NCI-H2107 treated with DMSO at 0.1 percent for 48 hours (cell line): ENCODE measurements around the gene GYS2.

ENCODE experiments used
- DNase-seq: peaks from one replicate; lab custom pipeline; 2025; ENCODE audit not compliant: unreplicated experiment; lab: John Stamatoyannopoulos, UW

Gene GYS2

DNA sequence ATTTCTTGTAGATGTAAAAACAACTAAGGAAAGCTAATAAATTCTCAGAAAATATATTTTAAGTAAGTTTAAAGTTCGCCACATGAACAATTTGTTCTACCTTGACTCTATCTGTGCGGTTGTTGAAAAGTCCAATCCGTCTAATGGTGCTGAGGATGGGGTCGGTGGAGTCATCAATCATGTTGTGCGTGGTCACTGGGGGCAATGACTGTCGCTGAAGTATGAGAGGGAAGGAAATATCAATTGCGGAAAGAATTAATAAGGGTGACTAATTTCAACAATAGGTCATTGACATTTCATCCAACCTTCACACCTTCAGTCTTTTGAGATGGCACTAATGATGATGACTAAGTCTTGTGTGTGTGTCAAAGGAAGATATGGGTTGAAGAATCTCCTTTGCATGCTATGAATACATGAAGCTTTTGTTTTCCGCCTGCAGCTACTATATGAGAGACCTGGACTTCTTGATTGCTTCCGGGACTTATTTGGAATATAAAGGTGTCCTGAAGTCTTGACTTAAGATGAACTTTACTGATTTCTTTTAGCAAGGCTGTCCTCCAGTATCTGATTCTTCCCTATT lies 46.5 kb downstream of the GYS2 start:
- DNase-seq, result no peak

DNA sequence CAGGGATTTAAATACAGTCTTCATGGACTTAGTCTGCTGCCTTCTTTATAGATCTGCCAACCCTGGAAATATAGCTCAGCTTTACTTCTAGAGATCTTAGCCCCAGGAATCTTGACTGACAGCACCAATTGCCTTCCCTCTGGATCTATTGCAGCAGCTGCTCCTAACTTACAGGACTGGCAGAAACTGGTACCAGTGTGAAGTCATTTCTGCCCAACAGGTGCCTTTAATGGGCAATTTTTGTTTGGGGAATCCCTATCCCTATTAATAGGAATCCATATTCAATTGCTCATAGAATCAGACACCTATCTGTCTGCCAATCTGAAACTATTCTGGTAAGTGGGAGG lies 51.3 kb downstream of the GYS2 start:
- DNase-seq, result no peak

GRCh38 chr12:21552635-21553328 lies 51.9 kb downstream of the GYS2 start:
- no peak for DNase-seq

- no peak for DNase-seq
These were observed 52.7 kb downstream of the GYS2 start for GRCh38 chr12:21551841-21552465.

- no peak for DNase-seq
These were observed 57.2 kb downstream of the GYS2 start for GRCh38 chr12:21547437-21547836.

DNA sequence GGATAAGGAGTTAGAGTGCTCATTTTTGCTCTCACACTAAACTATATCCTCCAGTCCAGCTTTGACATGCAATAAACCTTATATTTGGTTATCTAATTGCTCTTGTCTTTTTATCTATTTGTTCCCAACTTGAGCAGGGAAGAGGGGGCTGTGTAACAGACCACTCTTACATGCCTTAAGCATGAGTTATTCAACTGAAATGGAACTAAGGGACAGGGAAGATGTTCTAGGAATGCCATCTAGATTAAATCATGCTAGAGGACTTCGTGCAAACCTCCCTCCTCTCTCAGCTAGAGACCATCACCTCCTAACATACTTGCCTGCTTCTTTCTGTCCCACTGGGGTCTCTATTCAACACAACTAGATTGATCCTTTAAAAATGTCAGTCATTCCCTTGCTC lies 57.9 kb downstream of the GYS2 start:
- no peak for DNase-seq

DNA sequence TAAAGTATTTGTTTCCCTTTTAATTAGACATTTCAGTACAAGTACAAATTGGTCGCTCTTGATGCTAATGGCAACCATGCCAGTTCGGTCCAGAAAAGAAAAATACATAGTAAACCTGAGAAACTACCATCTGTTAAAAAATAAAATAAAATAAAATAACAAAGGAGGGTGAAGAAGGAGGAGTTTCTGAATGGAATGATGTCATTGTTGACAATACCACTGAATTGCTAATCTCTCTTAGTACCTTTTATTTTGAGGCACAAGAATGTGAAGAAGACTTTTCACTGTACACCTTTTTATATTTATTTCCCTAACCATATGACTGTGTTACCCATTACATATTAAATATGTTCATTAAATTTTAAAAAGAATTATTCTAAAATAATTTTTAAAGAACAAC lies 59.1 kb downstream of the GYS2 start:
- no peak for DNase-seq

- no peak for DNase-seq
These were observed 61.5 kb downstream of the GYS2 start for GRCh38 chr12:21543151-21543550.

DNA sequence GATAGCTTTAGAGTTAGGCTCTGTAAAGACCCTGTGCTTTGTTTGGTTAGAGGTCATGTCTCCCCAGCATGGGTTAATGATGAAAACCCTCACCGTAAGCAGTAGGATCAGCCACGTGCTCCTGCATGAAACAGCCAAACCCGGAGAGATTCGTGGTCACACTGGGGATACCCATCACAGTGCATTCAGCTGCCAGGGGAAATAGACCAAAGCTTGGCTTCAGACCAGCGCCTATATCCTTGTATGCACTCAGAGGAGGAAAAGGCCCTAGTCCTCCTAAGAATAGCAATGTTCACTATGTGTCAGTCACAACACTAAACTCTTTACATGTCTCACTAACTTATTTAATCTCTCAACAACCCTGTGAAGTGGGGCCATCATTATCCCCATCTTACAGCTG lies 62.2 kb downstream of the GYS2 start:
- DNase-seq, result no peak

DNA sequence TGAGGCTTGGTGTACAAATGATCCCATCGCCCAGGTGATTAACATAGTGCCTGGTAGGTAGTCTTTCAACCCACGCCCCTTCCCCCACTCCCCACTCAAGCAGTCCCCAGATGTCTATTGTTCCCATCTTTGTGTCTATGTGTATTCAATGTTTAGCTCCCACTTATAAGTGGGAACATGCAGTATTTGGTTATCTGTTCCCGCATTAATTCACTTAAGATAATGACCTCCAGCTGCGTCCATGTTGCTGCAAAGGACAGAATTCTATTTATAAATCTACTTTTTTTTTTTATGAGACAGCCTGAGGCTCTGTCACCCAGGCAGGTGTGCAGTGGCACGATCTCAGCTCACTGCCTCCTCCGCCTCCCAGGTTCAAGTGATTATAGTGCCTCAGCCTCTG lies 62.9 kb downstream of the GYS2 start:
- no peak for DNase-seq

GRCh38 chr12:21539797-21540196 lies 64.8 kb downstream of the GYS2 start:
- DNase-seq, result no peak

GRCh38 chr12:21538061-21538653 lies 66.5 kb downstream of the GYS2 start:
- no peak for DNase-seq

DNA sequence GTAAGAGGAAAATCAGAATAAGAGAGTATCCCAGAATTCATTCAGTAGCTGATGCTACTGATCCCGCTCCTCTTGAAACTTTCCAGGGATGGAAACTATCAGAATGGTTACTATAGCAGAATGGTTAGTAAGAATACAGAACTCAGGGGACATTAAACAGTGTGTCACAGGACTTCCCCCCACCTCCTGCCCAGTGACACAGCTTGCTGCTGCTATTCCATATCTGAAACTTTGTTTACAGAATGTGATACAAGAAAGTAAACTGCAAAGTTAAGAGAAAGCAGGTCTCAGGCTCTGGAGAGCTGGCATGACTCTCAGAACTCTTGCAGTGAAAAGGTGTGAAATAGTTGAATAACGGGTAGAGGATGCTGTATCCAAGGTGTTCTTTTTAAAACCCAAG lies 75.2 kb downstream of the GYS2 start:
- no peak for DNase-seq

DNA sequence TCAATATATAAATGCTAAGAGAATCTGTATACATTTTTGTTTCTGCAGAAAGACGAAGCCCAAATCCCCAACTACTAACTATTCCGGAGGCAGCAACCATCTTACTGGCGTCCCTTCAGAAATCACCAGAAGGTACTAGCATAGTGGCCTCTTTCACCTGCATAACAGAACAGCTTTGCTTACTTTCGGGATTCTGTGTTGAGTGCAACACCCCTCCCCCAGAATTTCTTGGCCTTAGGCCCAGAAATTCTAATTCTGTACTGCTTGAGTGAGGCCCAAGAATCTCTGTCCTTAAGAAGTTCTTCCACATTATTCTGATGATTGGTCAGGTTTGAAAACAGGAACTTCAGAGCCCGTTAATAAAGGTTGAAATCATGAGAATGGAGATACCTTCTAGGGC lies 75.7 kb downstream of the GYS2 start:
- DNase-seq, result no peak

- DNase-seq, result peak; percentile 64
These were observed 77.0 kb downstream of the GYS2 start for GRCh38 chr12:21527451-21528180.

DNA sequence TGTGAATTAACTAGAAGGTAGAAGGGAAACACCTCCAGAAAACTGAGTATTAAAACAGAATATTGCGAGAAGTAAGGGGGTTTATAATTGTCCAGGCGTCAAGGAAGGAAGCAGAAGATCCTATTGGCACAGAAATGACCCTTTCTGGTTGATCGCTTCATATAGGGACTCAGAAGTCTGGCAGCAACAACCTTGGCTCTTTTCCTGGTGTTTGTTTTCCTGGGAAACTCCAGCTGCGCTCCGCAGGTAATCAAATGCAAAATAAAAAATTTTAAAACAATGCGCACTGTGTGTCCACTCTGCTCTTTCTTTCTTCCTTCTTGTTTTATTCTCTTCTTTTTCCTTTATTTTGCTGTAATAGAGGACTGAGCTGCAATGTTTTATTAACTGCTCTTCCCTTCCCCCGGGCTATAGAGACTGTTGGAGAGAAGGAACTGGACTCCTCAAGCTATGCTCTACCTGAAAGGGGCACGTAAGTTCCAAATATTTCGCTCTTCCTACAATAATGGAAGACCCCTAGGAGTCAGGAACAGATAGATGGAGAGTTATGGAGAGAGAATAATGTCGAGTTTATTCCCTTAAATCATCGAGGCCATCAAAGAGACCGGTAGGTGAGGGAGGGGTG lies 77.8 kb downstream of the GYS2 start:
- peak; percentile 8 for DNase-seq

GRCh38 chr12:21526053-21526452 lies 78.6 kb downstream of the GYS2 start, which contains the start of gene SPX:
TSS of gene SPX (plus strand) at chr12:21526296. CDS start at chr12:21526473, 177 bp downstream.
- no peak for DNase-seq

- DNase-seq, result no peak
These were observed 81.5 kb downstream of the GYS2 start for GRCh38 chr12:21523148-21523547.

DNA sequence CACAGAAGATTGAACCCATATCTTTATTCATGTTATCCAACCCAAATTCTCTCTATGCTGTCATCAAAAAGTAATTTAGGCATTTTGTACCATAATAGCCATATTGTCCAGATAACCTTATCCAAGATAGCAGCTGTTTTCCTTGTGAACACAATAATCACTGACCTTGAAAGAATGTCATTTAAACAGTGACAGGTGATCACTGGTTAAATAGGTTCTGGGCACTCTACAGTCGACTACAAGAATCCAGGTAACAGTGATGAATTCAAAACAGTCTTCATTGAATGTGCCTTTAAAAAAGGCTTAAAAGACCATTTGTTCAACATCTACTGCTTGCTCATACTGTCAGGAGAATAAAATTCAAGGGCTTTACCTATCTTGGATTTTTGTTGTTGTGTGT lies 83.1 kb downstream of the GYS2 start:
- no peak for DNase-seq

DNA sequence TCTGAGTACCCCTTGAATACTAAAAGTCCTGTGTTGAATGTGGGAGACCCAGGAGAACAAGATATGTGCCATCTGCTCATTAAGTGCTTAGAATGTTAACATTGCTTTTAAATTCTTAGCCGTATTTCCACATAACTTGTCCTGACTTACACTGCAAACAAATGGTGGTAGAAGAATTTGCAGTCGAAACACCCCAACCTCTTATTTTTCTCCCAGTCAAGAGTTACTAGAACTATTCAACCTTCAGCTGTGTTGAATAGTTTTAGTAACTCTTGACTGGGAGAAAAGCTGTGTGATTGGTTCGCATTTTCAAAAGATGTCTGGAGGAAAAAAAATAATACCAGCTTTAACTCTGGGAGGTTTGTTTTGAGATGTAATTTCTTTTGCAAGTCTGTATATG lies 86.2 kb downstream of the GYS2 start:
- no peak for DNase-seq

DNA sequence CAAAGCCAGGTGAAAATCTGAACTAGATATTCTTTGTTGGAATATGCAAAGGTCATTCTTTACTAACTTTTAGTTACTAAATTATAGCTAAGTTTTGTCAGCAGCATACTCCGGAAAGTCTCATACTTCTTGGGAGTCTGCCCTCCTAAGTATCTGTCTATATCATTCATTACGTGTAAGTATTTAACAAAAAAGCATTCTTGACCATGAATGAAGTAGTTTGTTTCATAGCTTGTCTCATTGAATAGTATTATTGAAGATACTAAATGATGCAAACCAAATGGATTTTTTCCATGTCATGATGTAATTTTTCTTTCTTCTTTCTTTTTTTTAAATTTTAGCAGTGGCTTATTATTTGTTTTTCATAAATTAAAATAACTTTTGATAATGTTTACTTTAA lies 88.4 kb downstream of the GYS2 start:
- no peak for DNase-seq
